HCT116 (cell line): ENCODE measurements around the gene OPCML. TPM values are rescaled to one million over a fixed set of nuclear protein-coding genes. Genes with fewer than 3 reads are reported as not detected.

Experiments
- ATAC-seq: fragments of 200-7000 bp; cut with Tn5 transposase; 2 replicates; pipeline ENCODE4 v1.9.1; 2020; ENCODE audit warnings: mild to moderate bottlenecking, moderate library complexity
- BruUV-seq: library from RNA; stranded (reverse); fragments of 400-500 nt; replicated peaks from 2 replicates; lab custom pipeline; 2021; lab: Mats Ljungman, UMichigan
- CTCF ChIA-PET: fragments of 300-600 bp; sonication (Branson Sonifier 250); formaldehyde crosslinking; loops from one replicate; lab custom pipeline; 2021; ENCODE audit warnings: antibody characterized with exemption; lab: Charles Lee
- POLR2A ChIA-PET: fragments of 300-600, 350-600 bp; sonication (Branson Sonifier 250); formaldehyde crosslinking; loops from one replicate; lab custom pipeline; 2021; ENCODE audit warnings: antibody characterized with exemption; lab: Charles Lee
- RAD21 ChIA-PET, 2 experiments: fragments of 300-600 bp; sonication (Branson Sonifier 250); formaldehyde crosslinking; loops; one replicate each; lab custom pipeline; 2023; ENCODE audit warnings: low total read pairs in 2 of 2; ENCODE audit not compliant: uncharacterized antibody in 2 of 2, unreplicated experiment in 2 of 2, low non-redundant PET in 1 of 2; lab: Charles Lee
- DNase-seq: peaks from one replicate; pipeline ENCODE4 v3.0.0-alpha.2; 2010; ENCODE audit warnings: low read depth, low spot score
- H2AFZ ChIP-seq: fragments of 200-600 bp; shearing (Covaris generic), sonication (generic); 2 replicates; pipeline ENCODE4 v1.6.1; 2017; ENCODE audit warnings: low read depth, mixed run types, mixed read lengths, antibody characterized with exemption, low read length; ENCODE audit not compliant: poor library complexity, severe bottlenecking
- H3K27ac ChIP-seq: 2 replicates; pipeline ENCODE4 v1.5.1; 2012; ENCODE audit warnings: low read depth, low read length
- H3K27me3 ChIP-seq: fragments of 200-600 bp; sonication (generic); 2 replicates; pipeline ENCODE4 v1.6.1; 2016; ENCODE audit warnings: mixed run types, low read length, mixed read lengths; ENCODE audit not compliant: insufficient read depth
- H3K36me3 ChIP-seq, 2 experiments: fragments of 200-500 bp in 1 of 2; fragments of 200-600 bp in 1 of 2; sonication (Bioruptor generic) in 1 of 2; sonication (generic) in 1 of 2; 2 replicates each; pipeline versions ENCODE4 v1.5.1 to v1.6.1; 2014 to 2016; ENCODE audit warnings: low read length in 2 of 2, inconsistent platforms in 1 of 2, mixed read lengths in 1 of 2, mixed run types in 1 of 2; ENCODE audit not compliant: insufficient read depth in 2 of 2, control insufficient read depth in 1 of 2
- H3K4me1 ChIP-seq, 2 experiments: fragments of 200-600 bp in 1 of 2; sonication (generic) in 1 of 2; 2 replicates each; pipeline versions ENCODE4 v1.5.1 to v1.6.1; 2012 to 2017; ENCODE audit warnings: low read length in 2 of 2, inconsistent platforms in 1 of 2, mild to moderate bottlenecking in 1 of 2, mixed read lengths in 1 of 2, mixed run types in 1 of 2, moderate library complexity in 1 of 2; ENCODE audit not compliant: insufficient read depth in 2 of 2, control insufficient read depth in 1 of 2
- H3K4me2 ChIP-seq: fragments of 200-600 bp; sonication (generic); 2 replicates; pipeline ENCODE4 v1.6.1; 2017; ENCODE audit warnings: mixed run types, low read length, mixed read lengths
- H3K4me3 ChIP-seq, 2 experiments: fragments of 200-600 bp in 1 of 2; sonication (generic) in 1 of 2; replicated peaks in 1 of 2; 2 replicates each; pipeline ENCODE4 v1.5.1; 2011 to 2016; ENCODE audit warnings: low read length in 2 of 2, control low read depth in 1 of 2, low read depth in 1 of 2, mild to moderate bottlenecking in 1 of 2, mixed read lengths in 1 of 2, mixed run types in 1 of 2
- H3K79me2 ChIP-seq: fragments of 200-600 bp; sonication (generic); 2 replicates; pipeline ENCODE4 v1.6.1; 2017; ENCODE audit warnings: mild to moderate bottlenecking, mixed run types, low read length, moderate library complexity, mixed read lengths; ENCODE audit not compliant: insufficient read depth
- H3K9ac ChIP-seq: fragments of 200-600 bp; sonication (generic); 2 replicates; pipeline ENCODE4 v1.6.1; 2016; ENCODE audit warnings: low read length, mixed read lengths
- H3K9me2 ChIP-seq: fragments of 200-600 bp; sonication (generic), shearing (Covaris generic); 2 replicates; pipeline ENCODE4 v1.6.1; 2017; ENCODE audit warnings: mixed run types, mild to moderate bottlenecking, moderate library complexity; ENCODE audit not compliant: insufficient read depth
- H3K9me3 ChIP-seq, 2 experiments: fragments of 200-500 bp in 1 of 2; fragments of 200-600 bp in 1 of 2; sonication (Bioruptor generic) in 1 of 2; sonication (generic) in 1 of 2; 2 replicates each; pipeline ENCODE4 v1.6.1; 2014 to 2017; ENCODE audit warnings: low read length in 2 of 2, mixed read lengths in 2 of 2, inconsistent platforms in 1 of 2, low read depth in 1 of 2, mild to moderate bottlenecking in 1 of 2, mixed run types in 1 of 2, moderate library complexity in 1 of 2; ENCODE audit not compliant: control insufficient read depth in 1 of 2, insufficient read depth in 1 of 2
- H4K20me1 ChIP-seq: fragments of 200-600 bp; sonication (generic), shearing (Covaris generic); 2 replicates; pipeline ENCODE4 v1.6.1; 2017; ENCODE audit warnings: mixed run types, mild to moderate bottlenecking, moderate library complexity; ENCODE audit not compliant: insufficient read depth
- CBX3 ChIP-seq: IDR thresholded peaks from 2 replicates; pipeline ENCODE4 v1.6.1; 2012; ENCODE audit warnings: low read depth
- CEBPB ChIP-seq: IDR thresholded peaks from 2 replicates; pipeline ENCODE4 v1.6.1; 2012; ENCODE audit warnings: low read depth
- ELF1 ChIP-seq: IDR thresholded peaks from 2 replicates; pipeline ENCODE4 v1.6.1; 2012; ENCODE audit warnings: low read depth, borderline replicate concordance
- EZH2 ChIP-seq: fragments of 200-600 bp; sonication (generic); IDR thresholded peaks from 2 replicates; pipeline ENCODE4 v1.6.1; 2017; ENCODE audit warnings: antibody characterized with exemption, mixed run types
- FOSL1 ChIP-seq: IDR thresholded peaks from 2 replicates; pipeline ENCODE4 v1.6.1; 2012; ENCODE audit warnings: low read depth
- JUND ChIP-seq: IDR thresholded peaks from 2 replicates; pipeline ENCODE4 v1.6.1; 2012
- POLR2AphosphoS5 ChIP-seq: IDR thresholded peaks from 2 replicates; pipeline ENCODE4 v1.6.1; 2011; ENCODE audit warnings: mild to moderate bottlenecking, low read depth, low read length, moderate library complexity
- SP1 ChIP-seq: IDR thresholded peaks from 2 replicates; pipeline ENCODE4 v1.6.1; 2012; ENCODE audit warnings: low read depth
- SRF ChIP-seq: IDR thresholded peaks from 2 replicates; pipeline ENCODE4 v1.6.1; 2012; ENCODE audit warnings: low read depth
- TCF7L2 ChIP-seq: IDR thresholded peaks from 2 replicates; pipeline ENCODE4 v1.7.0; 2011; ENCODE audit warnings: borderline replicate concordance, inconsistent platforms; ENCODE audit not compliant: insufficient read depth, insufficient read length; ENCODE audit errors: extremely low read depth
- YY1 ChIP-seq: IDR thresholded peaks from 2 replicates; pipeline ENCODE4 v1.6.1; 2011; ENCODE audit warnings: low read length, low read depth, moderate library complexity, mild to moderate bottlenecking; ENCODE audit not compliant: insufficient replicate concordance; ENCODE audit errors: extremely low read depth
- intact Hi-C: fragments of 100-400 bp; cut with micrococcal nuclease; formaldehyde crosslinking; loops from 2 replicates; pipeline ENCODE4 v1.10.0; 2022
- total RNA-seq: library from RNA; stranded (reverse); gene quantifications from one replicate; pipeline ENCODE4 v1.2.1, GENCODE V29; 2021; ENCODE audit not compliant: unreplicated experiment
- TF ChIP-seq, protein P1 (sequence below), 3 experiments: fragments of 200-600 bp in 1 of 3; sonication (generic) in 1 of 3; IDR thresholded peaks in 2 of 3; conservative IDR thresholded peaks in 1 of 3; 2 replicates each; pipeline ENCODE4 v1.5.1; 2012 to 2017; ENCODE audit warnings: low read depth in 2 of 3, low read length in 2 of 3, antibody characterized with exemption in 1 of 3, borderline replicate concordance in 1 of 3, control low read depth in 1 of 3, mild to moderate bottlenecking in 1 of 3, mixed read lengths in 1 of 3, mixed run types in 1 of 3, moderate library complexity in 1 of 3; ENCODE audit not compliant: insufficient read depth in 1 of 3

OPCML gene
- total RNA-seq, 1 experiment from 2014 or later = not detected

DNA sequence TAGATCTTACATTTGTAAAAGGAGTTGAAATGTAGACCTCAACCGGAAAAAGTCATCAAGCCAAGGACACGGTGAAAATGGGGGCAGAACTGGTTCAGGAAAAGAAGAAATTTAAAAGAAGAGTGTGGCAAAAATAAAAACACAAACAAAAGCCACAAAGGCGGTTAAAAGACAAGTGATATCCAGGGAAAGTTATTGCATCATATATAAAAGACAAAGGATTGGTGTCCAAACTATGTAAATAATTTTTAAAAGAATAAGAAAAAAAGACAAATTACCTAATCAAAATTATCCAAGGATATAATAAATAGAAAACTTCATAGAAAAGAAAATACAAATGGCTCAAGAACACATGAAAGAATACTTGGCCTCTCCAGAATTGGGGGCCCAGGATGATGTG, 45.1 kb upstream of the OPCML start (continued):
- TF ChIP-seq, protein P1, sequence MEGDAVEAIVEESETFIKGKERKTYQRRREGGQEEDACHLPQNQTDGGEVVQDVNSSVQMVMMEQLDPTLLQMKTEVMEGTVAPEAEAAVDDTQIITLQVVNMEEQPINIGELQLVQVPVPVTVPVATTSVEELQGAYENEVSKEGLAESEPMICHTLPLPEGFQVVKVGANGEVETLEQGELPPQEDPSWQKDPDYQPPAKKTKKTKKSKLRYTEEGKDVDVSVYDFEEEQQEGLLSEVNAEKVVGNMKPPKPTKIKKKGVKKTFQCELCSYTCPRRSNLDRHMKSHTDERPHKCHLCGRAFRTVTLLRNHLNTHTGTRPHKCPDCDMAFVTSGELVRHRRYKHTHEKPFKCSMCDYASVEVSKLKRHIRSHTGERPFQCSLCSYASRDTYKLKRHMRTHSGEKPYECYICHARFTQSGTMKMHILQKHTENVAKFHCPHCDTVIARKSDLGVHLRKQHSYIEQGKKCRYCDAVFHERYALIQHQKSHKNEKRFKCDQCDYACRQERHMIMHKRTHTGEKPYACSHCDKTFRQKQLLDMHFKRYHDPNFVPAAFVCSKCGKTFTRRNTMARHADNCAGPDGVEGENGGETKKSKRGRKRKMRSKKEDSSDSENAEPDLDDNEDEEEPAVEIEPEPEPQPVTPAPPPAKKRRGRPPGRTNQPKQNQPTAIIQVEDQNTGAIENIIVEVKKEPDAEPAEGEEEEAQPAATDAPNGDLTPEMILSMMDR (IDR thresholded peaks at IDR 0.05 in 2 of 3, conservative IDR thresholded peaks at IDR 0.05 in 1 of 3; ENCODE audit: borderline replicate concordance in 1 of 3, insufficient read depth in 1 of 3, low read depth in 2 of 3, low read length in 2 of 3) = no peak
- TF ChIP-seq ELF1 = no peak
- TF ChIP-seq FOSL1 = no peak
- no peak for TF ChIP-seq CEBPB

DNA sequence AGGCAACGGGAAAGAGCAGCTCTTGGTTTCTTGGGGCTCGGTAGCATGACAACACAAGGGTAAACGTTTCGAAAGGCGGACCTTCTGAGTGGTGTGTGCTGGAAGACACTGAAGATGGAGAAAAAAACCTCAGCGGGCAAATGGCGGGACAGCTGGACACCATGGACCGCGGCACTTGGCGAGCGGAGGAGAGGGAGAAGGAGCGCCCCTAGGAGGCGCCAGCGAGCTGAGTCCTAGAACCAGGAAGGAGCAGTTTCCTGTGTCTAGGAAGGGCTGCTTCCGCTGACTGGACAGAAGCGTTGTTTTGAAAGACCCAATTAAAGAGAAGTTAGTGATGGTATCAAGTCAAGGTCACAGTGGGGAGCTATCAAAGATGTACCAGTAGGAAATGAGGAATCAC, 44.0 kb upstream of the OPCML start:
- H2AFZ ChIP-seq = no peak overlapping the region
- no peak for TF ChIP-seq SP1
- no peak for TF ChIP-seq POLR2AphosphoS5
- no peak for TF ChIP-seq YY1
- no peak for TF ChIP-seq TCF7L2
- TF ChIP-seq, protein P1 (IDR thresholded peaks at IDR 0.05 in 2 of 3, conservative IDR thresholded peaks at IDR 0.05 in 1 of 3; ENCODE audit: borderline replicate concordance in 1 of 3, insufficient read depth in 1 of 3, low read depth in 2 of 3, low read length in 2 of 3) = peak in 1 of 3 experiments; percentile 18; a peak in 2 of 6 replicates
- no peak for TF ChIP-seq EZH2
- no peak for TF ChIP-seq CBX3
- no peak for TF ChIP-seq JUND
- no peak for TF ChIP-seq SRF
- TF ChIP-seq, all 23 proteins: peak for 1
- H3K9me3 ChIP-seq = peaks cover 0 to 2% of the 10 kb centered on the region in 2 experiments; a peak in 2 of 4 replicates
- H4K20me1 ChIP-seq = no peaks in the 10 kb centered on the region
- no peak for ATAC-seq
- CTCF ChIA-PET = no interaction called here
- no peaks in the 10 kb centered on the region for H3K9me2 ChIP-seq
- POLR2A ChIA-PET = no interaction called here
- H3K36me3 ChIP-seq = no peaks in the 10 kb centered on the region
- no peak overlapping the region for H3K27ac ChIP-seq
- no peak overlapping the region for H3K4me2 ChIP-seq
- H3K4me1 ChIP-seq = no peaks in the 10 kb centered on the region
- no peak overlapping the region for H3K4me3 ChIP-seq
- no peaks in the 10 kb centered on the region for H3K79me2 ChIP-seq
- RAD21 ChIA-PET = no interaction called here
- no peaks in the 10 kb centered on the region for H3K27me3 ChIP-seq
- intact Hi-C loops = no loop called here
- no peak overlapping the region for H3K9ac ChIP-seq
- BruUV-seq = no TSS peak
- DNase-seq = no peak
